GM18526 (cell line): ENCODE results near the gene SASH1.

Source experiments
- POLR2A ChIP-seq: IDR thresholded peaks from 3 replicates; pipeline ENCODE4 v1.6.1; 2011; ENCODE audit not compliant: insufficient read length; ENCODE audit errors: extremely low read depth

Gene SASH1

DNA sequence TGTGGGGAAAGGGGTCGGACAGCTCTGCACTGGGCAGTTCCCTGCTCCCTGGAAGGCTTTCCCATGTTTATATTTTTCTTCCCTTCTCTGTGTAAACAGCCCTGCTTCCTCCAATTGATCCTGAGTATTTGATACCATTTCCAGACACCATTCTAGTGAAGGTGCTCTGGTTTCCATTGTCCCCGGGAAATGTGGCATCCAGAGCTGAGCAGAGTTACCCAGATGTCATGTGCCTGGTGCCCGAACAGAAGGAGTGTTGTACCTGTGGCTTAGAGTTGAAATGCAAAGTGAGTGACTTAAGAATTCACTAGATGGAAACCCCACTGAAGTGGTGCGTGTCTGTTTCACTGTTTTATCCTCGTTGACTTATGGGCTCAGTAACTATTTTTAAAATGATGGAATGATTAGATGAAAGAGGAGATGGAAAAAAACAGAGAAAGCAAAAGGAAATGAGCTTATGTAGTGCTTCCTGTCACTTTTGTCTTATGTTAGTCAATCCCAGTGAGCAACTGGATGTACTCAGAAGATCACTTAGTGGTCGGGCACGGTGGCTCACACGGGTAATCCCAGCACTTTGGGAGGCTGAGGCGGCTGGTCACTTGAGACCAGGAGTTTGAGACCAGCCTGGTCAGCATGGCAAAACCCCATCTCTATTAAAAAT is 83.8 kb downstream of the SASH1 start:
- TF ChIP-seq POLR2A: no peak

DNA sequence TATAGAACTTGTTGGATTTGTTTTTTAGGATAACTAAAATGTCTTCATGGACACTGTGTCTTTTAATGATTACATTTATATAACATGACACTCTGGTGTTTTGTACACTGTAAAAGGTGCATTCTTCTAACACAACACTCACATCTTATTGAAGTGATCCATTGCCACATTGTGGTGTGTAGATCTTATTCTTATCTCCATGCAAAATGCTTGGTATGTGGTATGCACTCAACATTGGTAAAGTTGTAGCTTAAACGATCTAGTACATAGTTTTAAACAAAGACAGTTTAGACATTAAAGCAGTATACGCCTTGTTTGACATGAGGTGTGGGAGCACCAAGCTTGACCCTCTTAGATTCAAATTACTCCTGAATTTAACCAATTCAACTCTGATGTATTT is 84.7 kb downstream of the SASH1 start:
- TF ChIP-seq POLR2A: no peak

DNA sequence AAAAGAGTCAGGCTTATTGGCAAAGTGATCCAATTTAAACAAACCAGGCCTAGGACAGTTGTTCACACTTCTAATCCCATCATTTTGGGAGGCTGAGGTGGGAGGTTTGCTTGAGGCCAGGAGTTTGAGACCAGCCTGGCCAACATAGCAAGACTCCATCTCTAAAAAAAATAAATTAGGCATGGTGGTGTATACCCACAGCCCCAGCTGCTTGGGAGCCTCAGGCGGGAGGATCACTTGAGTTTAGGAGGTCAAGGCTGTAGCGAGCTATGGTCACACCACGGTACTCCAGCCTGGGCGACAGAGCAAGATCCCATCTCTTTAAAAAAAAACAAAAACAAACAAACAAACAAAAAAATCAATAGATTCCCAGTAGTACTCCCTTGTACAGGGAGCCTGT is 86.8 kb downstream of the SASH1 start:
- TF ChIP-seq POLR2A: no peak

DNA sequence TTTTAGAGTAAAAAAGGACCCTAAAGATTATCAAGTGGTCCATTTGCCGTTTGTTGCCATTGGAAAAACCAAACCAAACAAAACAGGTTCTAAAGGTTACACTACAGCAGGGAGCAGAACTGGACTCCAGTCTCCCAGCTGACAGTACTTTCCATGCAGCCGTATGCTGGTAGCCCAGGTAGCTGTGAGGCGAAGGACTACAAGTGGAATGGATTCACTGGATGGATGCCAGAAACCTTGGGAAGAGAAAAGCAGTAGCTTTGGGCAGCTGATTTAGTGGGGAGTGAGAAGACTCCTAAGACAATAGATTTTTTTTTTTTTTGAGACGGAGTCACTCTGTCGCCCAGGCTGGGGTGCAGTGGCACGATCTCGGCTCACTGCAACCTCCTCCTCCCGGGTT is 88.3 kb downstream of the SASH1 start:
- no peak for TF ChIP-seq POLR2A

DNA sequence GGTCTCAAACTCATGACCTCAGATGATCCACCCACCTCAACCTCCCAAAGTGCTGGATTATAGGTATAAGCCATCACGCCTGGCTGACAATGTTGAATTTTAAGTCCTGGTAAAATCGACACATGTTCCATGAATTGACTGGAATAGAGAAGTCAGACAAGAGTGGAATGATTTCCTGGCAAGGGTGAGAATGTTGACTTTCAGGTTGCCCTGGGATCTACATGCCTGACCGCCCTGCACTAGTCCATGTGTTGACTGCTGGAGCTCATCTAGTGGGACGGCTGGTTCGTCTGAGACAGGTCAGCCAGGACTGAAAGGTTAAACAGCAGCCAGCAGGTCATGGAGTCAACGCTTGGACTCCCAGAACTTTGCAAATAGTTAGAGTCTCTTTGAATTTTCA is 88.8 kb downstream of the SASH1 start:
- TF ChIP-seq POLR2A: no peak

DNA sequence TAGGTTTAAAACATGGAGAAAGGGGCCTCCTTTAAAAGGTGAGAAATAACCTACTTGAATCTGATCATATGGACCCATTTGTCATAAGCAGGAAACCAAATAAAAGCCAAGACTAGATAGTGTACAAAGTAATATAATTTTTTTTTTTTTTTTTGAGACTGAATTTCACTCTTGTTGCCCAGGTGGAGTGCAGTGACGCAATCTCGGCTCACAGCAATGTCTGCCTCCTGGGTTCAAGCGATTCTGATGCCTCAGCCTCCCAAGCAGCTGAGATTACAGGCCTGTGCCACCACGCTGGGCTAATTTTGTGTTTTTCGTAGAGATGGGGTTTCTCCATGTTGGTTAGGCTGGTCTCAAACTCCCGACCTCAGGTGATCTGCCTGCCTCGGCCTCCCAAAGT is 89.2 kb downstream of the SASH1 start:
- no peak for TF ChIP-seq POLR2A

DNA sequence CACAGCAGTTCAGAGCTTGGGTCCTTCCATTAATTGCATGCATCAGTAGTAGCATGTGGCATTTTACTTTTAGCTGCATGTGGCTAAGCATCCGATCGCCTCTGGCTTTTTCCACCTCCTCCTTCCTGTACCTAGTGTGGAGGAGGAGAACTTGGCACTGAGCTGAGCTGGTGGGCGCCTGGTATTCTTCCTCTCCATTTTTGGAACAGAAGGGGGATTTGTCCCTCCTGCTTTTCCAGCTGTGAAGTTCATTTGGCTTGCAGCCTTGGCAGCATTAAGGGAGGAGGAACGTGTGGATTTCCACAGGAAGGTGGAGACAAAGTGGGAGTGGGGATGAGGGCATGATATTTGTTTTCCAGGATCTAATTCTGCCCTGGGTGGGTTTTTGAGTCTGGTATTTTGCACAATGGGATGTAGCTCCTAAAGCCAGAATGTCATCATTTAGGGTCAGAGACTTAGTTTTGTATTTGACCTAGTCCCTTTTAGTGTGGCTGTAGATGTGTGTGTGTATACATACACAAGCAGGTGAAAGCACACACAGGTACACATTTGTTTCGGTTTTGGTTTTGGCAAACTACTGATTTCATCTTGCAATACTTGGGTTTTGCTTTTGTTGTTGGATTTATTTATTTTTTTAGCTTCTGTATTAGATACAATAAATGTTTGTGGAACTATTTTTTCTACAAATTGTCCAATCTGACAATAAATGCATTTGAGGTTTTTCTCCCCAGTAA is 90.0 kb downstream of the SASH1 start:
- TF ChIP-seq POLR2A: no peak

DNA sequence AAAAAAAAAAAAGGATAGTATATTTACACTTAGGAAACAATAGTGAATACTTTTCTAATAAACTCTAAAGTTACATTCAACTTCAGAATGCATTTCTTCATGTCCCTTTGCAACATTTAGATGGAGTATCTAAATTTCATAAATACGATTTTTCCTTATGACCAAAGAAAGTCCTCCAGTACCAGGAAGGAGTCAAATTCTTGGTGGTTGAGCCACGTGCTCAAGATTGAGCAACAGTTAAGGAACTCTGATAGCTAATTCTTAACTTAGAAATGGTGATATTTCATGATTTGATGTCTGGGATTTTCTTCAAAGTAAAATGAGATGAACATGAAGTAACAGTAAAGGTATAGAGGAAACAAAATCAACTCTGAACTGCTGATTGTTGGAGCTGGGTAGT is 92.7 kb downstream of the SASH1 start:
- TF ChIP-seq POLR2A: no peak

DNA sequence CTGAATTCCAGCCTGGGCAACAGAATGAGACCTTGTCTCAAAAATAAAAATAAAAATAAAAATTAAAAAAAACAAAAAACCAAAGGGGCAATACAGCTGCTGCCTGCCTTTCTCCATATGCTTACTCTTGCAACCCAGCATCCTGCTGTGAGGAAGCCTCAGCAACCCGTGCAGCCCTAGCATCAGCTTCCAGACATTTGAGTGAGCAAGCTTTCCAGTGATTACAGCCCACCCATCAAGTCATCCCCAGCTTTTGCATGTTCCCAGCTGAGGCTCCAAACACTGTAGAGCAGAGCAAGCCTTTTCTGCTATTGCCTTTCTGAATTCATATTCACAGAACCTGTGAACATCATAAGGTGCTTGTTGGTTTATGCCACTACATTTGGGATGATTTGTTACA is 93.8 kb downstream of the SASH1 start:
- TF ChIP-seq POLR2A: no peak

DNA sequence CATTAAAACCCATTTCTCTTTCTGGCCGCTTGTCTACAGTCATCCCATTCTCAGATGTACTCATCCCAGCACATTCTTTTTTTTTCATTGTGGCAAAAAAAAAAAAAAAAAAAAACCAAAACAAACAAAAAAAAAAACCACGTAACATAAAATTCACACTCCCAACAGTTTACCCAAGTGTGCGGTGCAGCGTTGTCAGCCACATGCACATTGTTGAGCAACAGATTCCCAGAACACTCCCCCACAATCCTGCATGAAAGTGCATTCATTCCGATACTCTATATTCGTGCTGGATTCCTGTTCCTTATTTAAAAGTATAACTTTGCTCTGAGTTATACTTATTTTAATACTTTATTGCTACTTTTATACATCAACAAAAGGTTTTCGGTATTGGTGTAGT is 96.0 kb downstream of the SASH1 start:
- no peak for TF ChIP-seq POLR2A

DNA sequence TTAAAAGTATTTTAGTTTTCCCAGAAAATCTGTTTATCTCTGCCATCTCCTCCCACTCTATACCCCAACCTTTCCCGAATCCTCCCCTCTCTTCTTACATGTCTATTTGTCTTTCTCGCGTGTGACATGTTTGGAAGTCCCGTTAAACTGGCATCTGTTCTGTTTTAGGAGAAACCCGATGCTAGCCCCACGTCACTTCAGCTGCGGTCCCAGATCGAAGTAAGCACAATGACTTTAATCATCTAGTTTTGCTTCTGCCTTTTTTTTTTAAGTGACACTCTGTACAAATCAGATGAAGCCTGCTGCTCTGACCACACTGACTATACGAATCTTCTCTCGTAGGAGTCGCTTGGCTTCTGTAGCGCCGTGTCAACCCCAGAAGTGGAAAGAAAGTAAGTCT is 97.4 kb downstream of the SASH1 start:
- no peak for TF ChIP-seq POLR2A

DNA sequence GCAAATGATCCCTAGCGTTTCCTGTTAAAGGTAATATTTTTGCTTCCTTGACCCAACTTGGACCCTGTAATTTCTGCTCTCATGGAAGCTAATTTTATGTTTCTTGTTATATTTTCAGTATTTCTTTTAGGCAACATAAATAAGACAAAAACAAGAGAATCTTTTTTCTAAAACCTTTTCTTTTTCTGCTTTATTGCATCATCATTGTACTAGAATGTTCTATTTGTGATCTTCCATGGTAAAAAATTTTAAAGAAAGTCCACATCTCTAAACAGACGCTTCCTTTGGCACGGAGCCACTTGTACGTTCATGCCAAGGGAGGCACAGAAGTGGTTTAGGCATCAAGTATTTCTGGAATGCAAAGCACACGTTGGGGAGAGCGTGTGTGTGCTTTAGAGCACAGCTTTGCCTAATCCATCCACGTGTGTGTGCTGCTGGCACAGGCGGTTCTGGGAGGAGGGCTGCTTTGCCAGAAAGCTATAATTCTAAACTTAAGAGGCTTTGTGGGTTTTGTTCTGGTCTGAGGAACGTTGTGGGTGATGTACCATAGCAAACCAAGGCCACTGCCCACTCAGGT is 98.3 kb downstream of the SASH1 start:
- no peak for TF ChIP-seq POLR2A

DNA sequence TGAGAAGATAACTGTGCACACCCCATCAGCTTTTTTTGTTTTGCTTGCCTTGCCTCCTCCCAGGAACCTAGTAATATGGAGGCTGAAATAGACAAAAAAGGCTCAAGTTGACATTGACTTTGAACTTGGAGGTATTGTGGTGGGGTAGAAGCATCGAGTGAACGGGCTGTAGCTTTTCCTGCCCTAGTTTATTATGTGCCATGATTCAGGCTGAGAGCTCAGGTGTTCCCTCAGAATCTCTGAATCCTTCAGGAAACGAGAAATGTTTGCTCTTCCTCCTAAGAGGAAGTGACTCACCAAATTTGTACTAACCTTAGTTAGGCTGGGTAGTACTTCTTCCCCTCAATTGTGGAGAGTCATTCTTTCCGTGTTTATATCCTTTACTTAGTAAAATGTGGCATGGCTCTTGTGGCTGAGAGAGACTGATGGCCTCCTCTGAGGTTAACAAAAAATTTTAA is 98.8 kb downstream of the SASH1 start:
- TF ChIP-seq POLR2A: no peak

DNA sequence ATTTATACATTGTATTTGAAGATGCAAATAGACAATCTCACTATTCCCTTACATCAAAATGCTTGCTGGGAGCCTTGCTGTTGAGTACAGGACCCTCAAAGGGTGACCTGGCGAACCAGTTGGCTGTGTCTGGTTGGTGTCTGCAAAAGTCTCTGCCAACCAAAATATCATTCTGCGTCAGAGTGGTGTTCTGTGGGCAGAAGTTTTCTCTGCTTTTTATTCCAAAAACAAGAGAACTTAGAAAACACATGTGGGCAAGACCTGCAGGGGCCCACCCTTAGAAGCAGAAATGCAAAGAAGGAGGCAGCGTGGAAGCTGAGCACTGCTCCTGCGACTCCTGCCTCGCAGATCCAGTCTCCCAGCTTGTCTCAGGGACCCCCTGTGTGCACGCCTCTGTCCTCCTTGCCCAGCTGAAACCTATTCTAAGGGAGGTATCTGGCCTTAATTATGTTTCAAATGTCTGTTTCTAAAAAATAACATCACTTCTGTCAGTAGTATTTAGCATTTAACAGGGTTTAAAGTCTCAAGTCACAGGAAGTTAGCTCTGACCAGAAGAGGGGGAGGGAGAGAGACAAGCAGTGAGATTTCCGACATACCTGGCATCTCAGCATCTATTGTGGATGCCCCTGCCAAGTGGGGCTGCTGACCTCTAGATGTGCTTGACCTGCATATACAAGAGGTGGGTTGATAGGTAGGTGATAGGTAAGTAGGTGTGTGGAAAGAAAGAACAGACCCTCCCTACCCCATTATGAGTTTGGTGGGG is 101.3 kb downstream of the SASH1 start:
- no peak for TF ChIP-seq POLR2A

DNA sequence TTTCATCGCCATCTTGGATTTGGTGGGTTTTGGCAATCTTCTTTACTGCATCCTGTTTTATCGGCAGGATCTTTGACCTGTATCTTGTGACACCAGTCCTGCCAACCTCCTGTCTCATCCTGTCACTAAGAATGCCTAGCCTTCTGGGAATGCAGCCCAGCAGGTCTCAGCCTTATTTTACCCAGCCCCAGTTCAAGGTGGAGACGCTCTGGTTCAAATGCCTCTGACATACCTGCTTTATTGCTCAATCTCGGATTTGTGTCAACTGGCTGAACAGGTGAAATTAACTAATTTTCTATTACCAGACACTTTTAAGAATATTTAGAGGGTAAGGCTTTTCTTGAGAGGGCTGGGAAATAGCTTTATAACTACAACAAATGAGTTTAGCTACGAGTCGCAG is 102.5 kb downstream of the SASH1 start:
- TF ChIP-seq POLR2A: no peak

DNA sequence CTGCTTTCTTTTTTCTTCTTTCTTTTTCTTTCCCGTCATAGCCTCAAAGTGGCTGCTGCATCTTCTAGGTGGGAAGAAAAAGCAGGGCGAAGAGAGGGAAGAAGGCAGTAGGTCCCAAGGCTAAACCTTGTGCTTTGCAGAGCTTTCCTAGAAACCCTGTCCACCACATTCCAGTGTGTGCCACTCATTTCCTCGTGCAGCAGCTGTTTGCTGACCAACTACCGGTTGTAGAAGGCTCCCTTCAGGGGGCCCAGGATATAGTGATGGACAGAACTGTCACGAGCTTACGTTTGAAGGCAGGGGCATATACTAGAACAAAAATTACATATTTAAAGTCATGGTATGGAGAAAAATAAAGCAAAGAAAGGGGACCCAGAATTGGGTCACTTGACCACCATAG is 103.0 kb downstream of the SASH1 start:
- no peak for TF ChIP-seq POLR2A
